Cardiac muscle cell (in vitro differentiated cells and primary cell): ENCODE measurements around the gene MUC6. TPM values are rescaled to one million over a fixed set of nuclear protein-coding genes. Genes with fewer than 3 reads are reported as not detected.

ENCODE experiments used
- DNase-seq, 2 donors: peaks; one replicate each; pipeline versions ENCODE4 v3.0.0 to v3.0.0-alpha.2; 2010 to 2017; ENCODE audit warnings: low read depth in 1 of 2, low spot score in 1 of 2
- H3K27ac ChIP-seq: fragments of 200-600 bp; sonication (generic); 2 replicates; pipeline ENCODE4 v1.5.1; 2016
- H3K27me3 ChIP-seq: fragments of 200-600 bp; sonication (generic); 2 replicates; pipeline ENCODE4 v1.6.0; 2016; ENCODE audit warnings: control low read depth
- H3K36me3 ChIP-seq: fragments of 200-600 bp; sonication (generic); 2 replicates; pipeline ENCODE4 v1.5.1; 2016; ENCODE audit warnings: control low read depth
- H3K4me1 ChIP-seq: fragments of 200-600 bp; sonication (generic); 2 replicates; pipeline ENCODE4 v1.8.1; 2017; ENCODE audit warnings: low read depth, mild to moderate bottlenecking, mixed run types
- H3K4me3 ChIP-seq: fragments of 200-600 bp; sonication (generic); 2 replicates; pipeline ENCODE4 v1.5.1; 2016; ENCODE audit warnings: mild to moderate bottlenecking
- H3K9me3 ChIP-seq: fragments of 200-600 bp; sonication (generic); 2 replicates; pipeline ENCODE4 v1.5.1; 2017; ENCODE audit warnings: low read depth, mild to moderate bottlenecking, control low read depth
- CTCF ChIP-seq: IDR thresholded peaks from 2 replicates; pipeline ENCODE4 v1.5.1; 2012; ENCODE audit warnings: low read depth, mild to moderate bottlenecking, low read length
- polyA plus RNA-seq: library from polyadenylated mRNA; unstranded; fragments of >200 nt; fragmentation: Nextera tagmentation; extraction: Ambion mirVana; gene quantifications from 2 replicates; pipeline ENCODE4 v1.2.1, GENCODE V29; 2016
- total RNA-seq: library from RNA; depleted of rRNA; stranded (reverse); fragments of >200 nt; gene quantifications from 2 replicates; pipeline ENCODE4 v1.2.3, GENCODE V29; 2016

MUC6 gene
- total and polyA plus RNA-seq, 2 experiments from 2014 or later, result not detected

DNA sequence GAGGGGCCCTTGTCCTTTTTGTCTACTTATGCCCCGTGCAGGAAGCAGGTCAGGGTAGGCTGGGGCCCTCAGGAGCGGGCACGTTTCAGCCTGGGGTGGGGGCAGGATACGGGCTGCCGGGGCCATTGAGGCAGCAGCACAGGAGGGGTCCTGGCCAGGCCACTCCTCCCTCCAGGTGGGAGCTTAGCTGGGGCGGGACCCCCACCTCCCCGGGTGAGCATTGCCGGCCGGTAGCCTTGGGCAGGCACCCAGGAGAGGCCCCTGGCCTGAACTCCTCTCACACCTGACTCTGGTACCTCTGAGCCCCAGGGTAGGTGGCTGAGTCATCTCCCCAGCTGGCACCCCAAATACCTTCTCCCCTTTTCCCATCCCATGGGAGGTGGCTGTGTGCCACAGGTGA is 5.0 kb upstream of the MUC6 start:
- Histone ChIP-seq H3K9me3 (no peaks in the 10 kb centered on the region), H3K27me3 (no peaks in the 10 kb centered on the region), H3K4me3 (no peak overlapping the region), H3K27ac (no peak overlapping the region), H3K36me3 (no peaks in the 10 kb centered on the region), H3K4me1 (no peaks in the 10 kb centered on the region)
- DNase-seq, result no peak
- TF ChIP-seq CTCF, result no peak

DNA sequence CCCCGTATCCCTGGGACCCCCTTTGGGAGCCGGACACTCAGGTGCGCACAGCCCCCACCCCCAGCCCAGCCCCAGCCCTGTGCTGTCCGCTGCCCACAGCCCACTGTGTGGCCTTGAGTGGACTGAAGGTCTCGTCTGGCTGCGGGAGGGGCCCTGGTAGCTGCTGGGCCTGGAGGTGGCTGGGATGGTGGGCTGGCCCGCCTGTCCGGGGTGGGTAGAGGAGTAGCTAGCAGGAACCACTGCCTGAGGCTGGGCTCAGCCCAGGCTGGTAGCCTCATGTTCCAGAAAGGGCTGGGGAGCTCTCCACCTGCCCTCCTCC is 4.6 kb upstream of the MUC6 start:
- Histone ChIP-seq H3K27me3 (no peaks in the 10 kb centered on the region), H3K9me3 (no peaks in the 10 kb centered on the region), H3K27ac (no peak overlapping the region), H3K36me3 (no peaks in the 10 kb centered on the region), H3K4me1 (no peaks in the 10 kb centered on the region), H3K4me3 (no peak overlapping the region)
- TF ChIP-seq CTCF, result no peak
- no peak for DNase-seq

DNA sequence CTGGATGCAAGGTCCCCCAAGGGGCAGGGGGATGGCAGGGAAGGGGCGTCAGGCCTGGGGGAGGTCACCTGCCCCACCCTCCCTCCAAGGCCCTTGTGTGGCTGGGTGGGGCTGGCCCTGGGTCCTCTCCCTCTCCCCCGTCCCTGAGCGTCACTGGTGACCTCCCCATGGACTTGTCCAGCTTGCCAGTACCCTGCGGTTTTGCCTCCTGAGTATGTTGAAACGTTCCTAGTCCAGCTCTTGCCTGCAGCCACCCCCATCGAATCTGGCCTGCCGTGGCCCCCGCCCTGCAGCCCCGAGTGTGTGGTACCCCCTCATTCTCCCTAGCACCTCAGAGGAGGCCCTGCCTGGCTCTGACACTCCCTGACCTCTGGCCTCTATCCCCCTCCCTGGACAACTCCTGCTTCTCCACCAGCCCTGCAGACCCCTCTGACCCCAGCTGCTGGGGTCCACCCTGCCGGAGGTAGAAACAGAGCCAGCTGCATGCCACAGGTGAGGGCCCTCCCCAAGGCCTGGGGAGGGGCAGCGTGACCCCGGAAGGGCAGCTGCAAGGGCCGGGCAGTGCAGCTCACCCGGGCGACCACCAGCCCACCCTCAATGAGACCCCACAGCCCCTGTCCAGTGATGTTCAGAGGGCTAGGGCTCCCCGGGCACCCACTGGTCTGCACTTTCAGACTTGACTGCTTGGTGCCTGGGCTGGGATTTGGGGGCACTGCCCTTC is 4.1 kb upstream of the MUC6 start:
- H3K27ac ChIP-seq, result no peak overlapping the region
- H3K4me1 ChIP-seq, result no peaks in the 10 kb centered on the region
- no peak for TF ChIP-seq CTCF
- no peaks in the 10 kb centered on the region for H3K27me3 ChIP-seq
- H3K4me3 ChIP-seq, result no peak overlapping the region
- DNase-seq, result peak in 1 of 2 donors; percentile 83
- H3K9me3 ChIP-seq, result no peaks in the 10 kb centered on the region
- no peaks in the 10 kb centered on the region for H3K36me3 ChIP-seq

DNA sequence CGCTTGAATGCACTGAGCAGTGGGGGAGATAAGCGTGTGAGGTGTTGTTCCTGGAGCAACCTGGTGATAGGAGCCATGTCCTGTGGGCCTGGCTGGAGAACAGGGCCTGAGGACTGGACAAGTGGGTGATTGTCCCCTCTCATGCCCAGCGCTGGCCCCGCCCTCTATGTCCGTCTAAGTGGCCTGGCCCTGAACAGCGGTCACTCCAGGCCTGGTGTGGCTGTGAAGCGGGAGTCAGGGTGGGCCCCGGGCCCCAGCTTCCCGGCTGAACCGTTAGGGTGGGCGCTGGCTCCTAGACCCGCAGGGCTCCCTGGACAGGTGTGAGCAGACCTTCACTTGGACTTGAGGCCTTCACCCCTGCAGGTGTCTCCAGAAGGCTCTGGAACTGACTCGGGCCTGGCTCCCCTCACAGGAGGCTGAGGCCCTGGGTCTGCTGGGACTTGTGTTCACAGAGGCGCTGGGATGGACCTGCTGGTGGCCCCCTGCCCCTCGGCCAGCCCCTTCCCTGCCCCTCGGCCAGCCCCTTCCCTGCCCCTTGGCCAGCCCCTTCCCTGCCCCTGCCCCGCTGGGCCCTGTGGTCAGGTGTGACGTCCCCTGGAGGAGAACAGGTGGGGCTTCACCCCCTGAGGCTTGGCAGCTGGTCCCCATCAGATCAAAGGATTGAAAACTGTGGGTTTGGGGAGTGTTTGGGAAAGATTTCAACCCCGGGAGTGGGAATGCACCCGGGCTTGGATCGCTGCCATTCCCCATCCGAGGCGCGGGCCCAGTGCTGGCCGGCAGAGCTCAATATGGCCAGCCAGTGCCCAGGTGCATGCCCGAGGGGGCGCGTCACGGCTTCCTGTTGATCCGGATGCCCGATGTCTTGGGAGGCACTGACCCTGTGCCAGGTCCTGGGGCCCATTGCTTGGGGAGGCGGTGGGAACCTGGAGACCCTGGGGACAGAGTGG is 3.2 kb upstream of the MUC6 start:
- TF ChIP-seq CTCF, result no peak
- Histone ChIP-seq H3K36me3 (no peaks in the 10 kb centered on the region), H3K9me3 (no peaks in the 10 kb centered on the region), H3K4me1 (no peaks in the 10 kb centered on the region), H3K27ac (no peak overlapping the region), H3K27me3 (no peaks in the 10 kb centered on the region), H3K4me3 (no peak overlapping the region)
- DNase-seq, result peak; percentile 26 to 60

- H3K27me3 ChIP-seq, result no peaks in the 10 kb centered on the region
- H3K36me3 ChIP-seq, result no peaks in the 10 kb centered on the region
- H3K9me3 ChIP-seq, result no peaks in the 10 kb centered on the region
- H3K4me3 ChIP-seq, result no peak overlapping the region
- H3K27ac ChIP-seq, result no peak overlapping the region
- H3K4me1 ChIP-seq, result no peaks in the 10 kb centered on the region
- DNase-seq, result no peak
- no peak for TF ChIP-seq CTCF
Measured at GRCh38 chr11:1038921-1039320, 2.4 kb upstream of the MUC6 start.
